Fibroblast of villous mesenchyme (primary cell): Measurements from ENCODE around the gene TFB2M. TPM values are rescaled to one million over a fixed set of nuclear protein-coding genes. Genes with fewer than 3 reads are reported as not detected.
A peak's percentile ranks its signal among the peaks of the same experiment; 100 is the strongest.
"Not testable (repeated sequence)": the region's sequence is repeated elsewhere in the genome, so short reads cannot be mapped to it uniquely, and the experiment has no call there.

Source experiments
- DNase-seq: peaks from one replicate; pipeline ENCODE4 v3.0.0-alpha.2; 2010; ENCODE audit warnings: low read depth
- H3K4me3 ChIP-seq: 2 replicates; pipeline ENCODE4 v1.5.1; 2011; ENCODE audit warnings: low read depth, mild to moderate bottlenecking, low read length
- total RNA-seq: library from RNA; depleted of rRNA; stranded (reverse); fragments of >200 nt; gene quantifications from 2 replicates; pipeline ENCODE4 v1.2.3, GENCODE V29; 2012
- TF ChIP-seq, protein P1 (sequence below): IDR thresholded peaks from 2 replicates; pipeline ENCODE4 v1.5.1; 2012; ENCODE audit warnings: low read depth, mild to moderate bottlenecking, low read length; ENCODE audit not compliant: insufficient read depth

TFB2M gene
- total RNA-seq, 1 donor = 29.4 TPM

GRCh38 chr1:246591958-246592357 is 25.9 kb upstream of the TFB2M start:
- DNase-seq = no peak
- no peak overlapping the region for H3K4me3 ChIP-seq
- TF ChIP-seq, protein P1, sequence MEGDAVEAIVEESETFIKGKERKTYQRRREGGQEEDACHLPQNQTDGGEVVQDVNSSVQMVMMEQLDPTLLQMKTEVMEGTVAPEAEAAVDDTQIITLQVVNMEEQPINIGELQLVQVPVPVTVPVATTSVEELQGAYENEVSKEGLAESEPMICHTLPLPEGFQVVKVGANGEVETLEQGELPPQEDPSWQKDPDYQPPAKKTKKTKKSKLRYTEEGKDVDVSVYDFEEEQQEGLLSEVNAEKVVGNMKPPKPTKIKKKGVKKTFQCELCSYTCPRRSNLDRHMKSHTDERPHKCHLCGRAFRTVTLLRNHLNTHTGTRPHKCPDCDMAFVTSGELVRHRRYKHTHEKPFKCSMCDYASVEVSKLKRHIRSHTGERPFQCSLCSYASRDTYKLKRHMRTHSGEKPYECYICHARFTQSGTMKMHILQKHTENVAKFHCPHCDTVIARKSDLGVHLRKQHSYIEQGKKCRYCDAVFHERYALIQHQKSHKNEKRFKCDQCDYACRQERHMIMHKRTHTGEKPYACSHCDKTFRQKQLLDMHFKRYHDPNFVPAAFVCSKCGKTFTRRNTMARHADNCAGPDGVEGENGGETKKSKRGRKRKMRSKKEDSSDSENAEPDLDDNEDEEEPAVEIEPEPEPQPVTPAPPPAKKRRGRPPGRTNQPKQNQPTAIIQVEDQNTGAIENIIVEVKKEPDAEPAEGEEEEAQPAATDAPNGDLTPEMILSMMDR = no peak

DNA sequence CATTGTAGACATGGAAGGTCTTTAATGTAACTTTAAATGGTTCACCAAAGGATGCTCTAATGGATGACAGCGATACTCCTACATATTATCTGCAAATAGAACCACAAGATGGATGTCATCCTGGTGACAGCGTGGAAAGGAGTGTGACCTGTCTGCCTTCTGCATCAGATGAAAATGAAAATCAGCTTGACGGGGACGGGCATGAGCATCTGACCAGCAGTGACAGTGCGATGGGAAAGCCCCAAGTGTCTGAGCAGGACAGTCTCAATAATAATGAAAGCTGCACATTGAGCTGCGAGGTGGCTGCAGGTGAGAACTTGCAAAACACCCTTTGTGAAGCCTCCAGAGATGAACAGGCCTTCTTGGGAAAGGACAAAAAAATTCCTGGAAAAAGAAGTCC is 25.4 kb upstream of the TFB2M start:
- DNase-seq = no peak
- TF ChIP-seq, protein P1 = no peak
- H3K4me3 ChIP-seq = no peak overlapping the region

GRCh38 chr1:246591047-246591446 is 25.0 kb upstream of the TFB2M start:
- TF ChIP-seq, protein P1 = no peak
- DNase-seq = no peak
- no peak overlapping the region for H3K4me3 ChIP-seq

GRCh38 chr1:246589919-246590318 is 23.9 kb upstream of the TFB2M start:
- H3K4me3 ChIP-seq, DNase-seq: not testable (repeated sequence)

DNA sequence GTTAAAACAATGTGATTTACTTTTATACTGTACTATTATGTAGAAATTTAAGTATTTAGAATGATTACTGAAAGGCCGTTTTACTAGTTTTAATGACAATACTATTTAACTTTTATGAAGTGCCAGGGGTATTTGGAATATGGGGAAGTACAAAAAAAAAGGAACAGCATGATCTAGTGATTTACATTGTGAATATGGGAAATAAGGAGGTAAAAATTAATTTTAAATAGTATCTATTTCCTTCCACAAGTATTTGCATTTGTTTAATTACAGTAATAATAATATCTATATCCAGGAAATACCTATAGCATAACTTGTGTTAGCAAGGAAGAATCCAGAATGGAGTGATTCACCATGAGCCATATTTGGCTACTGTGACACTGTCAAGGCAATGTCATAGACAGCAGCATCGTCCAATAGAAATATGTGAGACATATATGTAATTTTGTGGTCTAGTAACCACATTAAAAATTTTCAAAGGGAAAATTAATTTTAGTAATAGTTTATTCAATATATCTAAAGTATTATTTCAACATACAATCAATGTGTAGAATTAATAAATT is 22.2 kb upstream of the TFB2M start:
- DNase-seq = no peak
- TF ChIP-seq, protein P1 = no peak
- H3K4me3 ChIP-seq = no peak overlapping the region

GRCh38 chr1:246587606-246588005 is 21.5 kb upstream of the TFB2M start:
- peak; percentile 76 for DNase-seq
- TF ChIP-seq, protein P1 = no peak
- no peak overlapping the region for H3K4me3 ChIP-seq

DNA sequence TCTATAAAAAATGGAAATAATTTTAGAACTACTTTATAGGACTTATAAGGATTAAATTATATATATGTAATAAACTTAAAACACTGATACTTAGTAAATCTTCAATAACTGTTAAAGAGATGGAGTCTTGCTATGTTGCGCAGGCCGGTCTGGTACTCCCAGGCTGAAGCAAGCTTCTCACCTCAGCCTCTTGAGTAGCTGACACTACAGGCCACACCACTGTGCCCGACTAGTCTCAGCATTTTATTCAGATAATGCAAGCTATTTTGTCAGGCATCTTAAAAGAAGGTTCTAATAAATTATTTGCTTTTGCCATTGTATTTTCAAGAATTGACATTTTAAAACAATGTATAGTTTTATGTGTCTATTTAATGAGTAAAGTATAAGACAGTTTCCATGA is 21.0 kb upstream of the TFB2M start:
- no peak for DNase-seq

More for the DNA sequence above, 21.0 kb upstream of the TFB2M start:
- TF ChIP-seq, protein P1 = no peak
- H3K4me3 ChIP-seq = no peak overlapping the region
